H4 (cell line): ENCODE results near the gene CFTR. TPM values are rescaled to one million over a fixed set of nuclear protein-coding genes. Genes with fewer than 3 reads are reported as not detected.
A peak's percentile ranks its signal among the peaks of the same experiment; 100 is the strongest.
"Not testable (repeated sequence)": the region's sequence is repeated elsewhere in the genome, so short reads cannot be mapped to it uniquely, and the experiment has no call there.

Source experiments
- DNase-seq: peaks from one replicate; pipeline ENCODE4 v3.0.0-alpha.2; 2015; ENCODE audit warnings: low spot score
- total RNA-seq: library from RNA; depleted of rRNA; stranded (reverse); fragments of >200 nt; shearing (Covaris generic); gene quantifications from 2 replicates; pipeline ENCODE4 v1.2.3, GENCODE V29; 2014

The CFTR gene
- total RNA-seq, 1 experiment from 2014 or later, result not detected

GRCh38 chr7:117495308-117495707, 15.5 kb downstream of the CFTR start:
- DNase-seq, result no peak

- DNase-seq, result no peak
Measured at GRCh38 chr7:117502331-117502730, 22.5 kb downstream of the CFTR start.

GRCh38 chr7:117505238-117505637, 25.4 kb downstream of the CFTR start:
- no peak for DNase-seq

DNA sequence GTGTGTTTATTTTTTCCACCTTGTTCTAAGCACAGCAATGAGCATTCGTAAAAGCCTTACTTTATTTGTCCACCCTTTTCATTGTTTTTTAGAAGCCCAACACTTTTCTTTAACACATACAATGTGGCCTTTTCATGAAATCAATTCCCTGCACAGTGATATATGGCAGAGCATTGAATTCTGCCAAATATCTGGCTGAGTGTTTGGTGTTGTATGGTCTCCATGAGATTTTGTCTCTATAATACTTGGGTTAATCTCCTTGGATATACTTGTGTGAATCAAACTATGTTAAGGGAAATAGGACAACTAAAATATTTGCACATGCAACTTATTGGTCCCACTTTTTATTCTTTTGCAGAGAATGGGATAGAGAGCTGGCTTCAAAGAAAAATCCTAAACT, 28.9 kb downstream of the CFTR start:
- no peak for DNase-seq

DNA sequence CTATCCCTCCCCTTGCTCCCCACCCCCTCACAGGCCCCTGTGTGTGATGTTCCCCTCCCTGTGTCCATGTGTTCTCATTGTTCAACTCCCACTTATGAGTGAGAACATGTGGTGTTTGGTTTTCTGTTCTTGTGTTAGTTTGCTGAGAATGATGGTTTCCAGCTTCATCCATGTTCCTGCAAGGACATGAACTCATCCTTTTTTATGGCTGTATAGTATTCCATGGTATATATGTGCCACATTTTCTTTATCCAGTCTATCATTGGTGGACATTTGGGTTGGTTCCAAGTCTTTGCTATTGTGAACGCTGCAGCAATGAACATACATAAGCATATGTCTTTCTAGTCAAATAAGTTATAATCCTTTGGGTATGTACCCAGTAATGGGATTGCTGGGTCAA, 37.4 kb downstream of the CFTR start:
- not testable (repeated sequence) for DNase-seq

DNA sequence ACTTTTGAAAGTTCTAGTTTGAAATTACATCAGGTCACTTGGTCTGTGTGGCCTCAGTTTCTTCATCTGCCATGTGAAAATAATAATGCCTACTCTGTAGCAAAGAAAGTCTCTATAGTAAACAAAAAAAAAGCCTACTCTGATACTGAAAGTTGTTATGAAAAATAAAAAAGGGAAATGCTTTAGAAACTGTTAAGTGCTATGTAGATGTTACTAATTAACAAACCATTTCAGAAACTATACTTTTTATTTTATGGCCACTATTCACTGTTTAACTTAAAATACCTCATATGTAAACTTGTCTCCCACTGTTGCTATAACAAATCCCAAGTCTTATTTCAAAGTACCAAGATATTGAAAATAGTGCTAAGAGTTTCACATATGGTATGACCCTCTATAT, 50.6 kb downstream of the CFTR start:
- DNase-seq, result no peak

- DNase-seq, result no peak
Measured at GRCh38 chr7:117531595-117532244, 51.9 kb downstream of the CFTR start.

DNA sequence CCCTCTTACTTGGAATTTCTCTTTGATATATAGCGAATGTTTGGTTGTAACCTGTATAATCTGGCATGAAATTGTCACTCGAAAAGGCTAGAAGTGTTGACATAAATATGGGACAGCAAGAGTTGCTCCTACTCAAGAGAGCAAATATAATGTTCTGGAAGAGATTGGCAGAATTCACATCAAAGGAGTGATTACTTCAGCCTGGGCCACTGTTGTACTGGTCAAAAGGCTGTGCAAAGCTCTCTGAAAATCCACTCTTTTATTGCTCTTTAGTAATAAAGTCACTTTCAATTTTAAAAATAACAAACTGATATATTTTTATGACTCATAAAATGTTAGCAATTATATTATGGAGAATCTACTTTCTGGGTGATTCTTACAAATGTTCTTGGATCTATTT, 58.2 kb downstream of the CFTR start:
- no peak for DNase-seq

DNA sequence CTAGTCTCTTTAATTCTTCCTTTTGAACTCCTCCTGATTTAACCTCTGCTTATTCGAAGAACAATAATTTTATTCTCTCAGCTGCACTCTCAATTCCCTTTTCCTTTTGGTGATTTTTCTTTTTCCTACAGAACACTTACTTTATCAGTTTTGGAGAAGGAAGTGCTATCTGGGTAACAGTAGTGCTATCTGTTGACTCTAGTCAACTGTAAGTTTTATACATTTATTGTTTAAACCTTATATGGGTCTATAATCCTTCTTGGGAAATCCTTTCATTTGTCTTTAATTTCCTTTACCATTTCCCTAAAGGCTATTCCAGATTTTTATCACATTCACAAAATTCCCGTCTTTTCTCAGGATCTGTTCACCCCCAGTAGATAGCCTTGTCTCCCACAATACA, 64.2 kb downstream of the CFTR start:
- no peak for DNase-seq

DNA sequence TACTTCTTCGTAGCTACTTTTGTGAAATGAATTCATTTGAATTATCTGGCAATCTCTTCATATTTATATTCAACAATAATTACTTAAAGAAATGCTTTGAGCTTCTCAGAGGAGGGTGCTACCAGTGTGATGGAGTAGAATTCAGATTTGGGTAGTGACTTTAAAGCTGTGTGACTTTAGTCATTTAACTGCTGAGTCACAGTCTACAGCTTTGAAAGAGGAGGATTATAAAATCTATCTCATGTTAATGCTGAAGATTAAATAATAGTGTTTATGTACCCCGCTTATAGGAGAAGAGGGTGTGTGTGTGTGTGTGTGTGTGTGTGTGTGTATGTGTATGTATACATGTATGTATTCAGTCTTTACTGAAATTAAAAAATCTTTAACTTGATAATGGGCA, 68.2 kb downstream of the CFTR start:
- no peak for DNase-seq

GRCh38 chr7:117550625-117551024, 70.8 kb downstream of the CFTR start:
- DNase-seq, result no peak

DNA sequence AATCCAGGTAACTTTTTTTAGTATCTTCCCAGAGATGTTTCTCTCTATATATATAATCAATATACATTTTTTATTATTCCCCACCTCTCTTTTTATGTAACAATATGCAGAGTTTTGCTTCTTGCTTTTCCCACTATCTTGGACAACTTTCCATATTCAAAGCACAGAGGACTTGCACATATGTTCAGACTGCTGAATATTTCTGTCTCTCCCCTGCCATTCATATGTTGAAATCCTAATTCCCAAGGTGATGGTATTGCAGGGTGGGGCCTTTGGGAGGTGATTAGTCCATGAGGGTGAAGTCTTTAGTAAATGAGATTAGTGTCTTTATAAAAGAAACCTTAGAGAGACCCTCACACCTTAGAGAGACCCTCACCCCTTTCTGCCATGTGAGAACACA, 72.8 kb downstream of the CFTR start:
- DNase-seq, result no peak

- DNase-seq, result no peak
Measured at GRCh38 chr7:117555260-117555659, 75.4 kb downstream of the CFTR start.

GRCh38 chr7:117559391-117559790, 79.6 kb downstream of the CFTR start:
- no peak for DNase-seq

DNA sequence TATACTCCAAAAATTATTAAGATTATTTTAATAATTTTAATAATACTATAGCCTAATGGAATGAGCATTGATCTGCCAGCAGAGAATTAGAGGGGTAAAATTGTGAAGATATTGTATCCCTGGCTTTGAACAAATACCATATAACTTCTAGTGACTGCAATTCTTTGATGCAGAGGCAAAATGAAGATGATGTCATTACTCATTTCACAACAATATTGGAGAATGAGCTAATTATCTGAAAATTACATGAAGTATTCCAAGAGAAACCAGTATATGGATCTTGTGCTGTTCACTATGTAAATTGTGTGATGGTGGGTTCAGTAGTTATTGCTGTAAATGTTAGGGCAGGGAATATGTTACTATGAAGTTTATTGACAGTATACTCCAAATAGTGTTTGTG, 80.2 kb downstream of the CFTR start:
- no peak for DNase-seq

- no peak for DNase-seq
Measured at GRCh38 chr7:117562759-117563158, 82.9 kb downstream of the CFTR start.

DNA sequence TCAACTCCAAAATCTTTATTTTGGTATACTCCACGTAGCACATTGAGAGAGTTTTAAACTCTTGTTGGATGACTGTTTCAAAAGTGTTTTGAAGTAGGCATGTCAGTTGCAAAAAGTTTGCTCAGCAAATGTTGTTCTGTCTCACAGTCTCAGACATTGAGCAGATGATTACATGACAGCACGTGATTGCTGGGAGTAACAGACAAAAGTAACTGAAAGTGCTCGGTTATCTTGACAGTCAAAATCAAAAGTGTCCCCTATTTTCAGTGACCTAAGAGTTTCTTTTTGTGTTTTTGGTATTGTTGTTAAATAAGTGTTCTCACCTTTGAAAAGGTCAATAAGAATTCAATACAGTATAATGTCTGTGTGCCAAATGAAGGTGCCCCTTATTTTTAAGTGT, 84.3 kb downstream of the CFTR start:
- no peak for DNase-seq

- DNase-seq, result no peak
Measured at GRCh38 chr7:117564627-117565026, 84.8 kb downstream of the CFTR start.

DNA sequence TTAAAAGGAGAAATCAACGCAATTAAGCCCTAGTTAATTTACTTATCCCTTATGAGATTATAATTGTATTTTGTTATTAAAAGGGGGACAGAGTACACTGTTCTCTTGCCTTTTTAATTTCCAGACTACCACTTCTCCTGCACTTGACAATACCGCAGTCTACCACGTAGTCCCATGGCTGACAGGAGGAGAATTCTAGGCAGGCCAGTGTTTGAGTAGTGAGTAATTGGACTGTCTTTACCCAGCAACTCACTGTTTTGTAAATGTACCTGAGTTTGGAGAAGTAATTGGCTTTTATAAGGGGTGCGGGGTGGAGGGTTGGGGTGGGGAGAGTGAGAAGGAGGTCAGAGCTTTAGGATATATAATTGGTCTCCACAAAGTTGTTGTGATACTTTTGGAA, 85.4 kb downstream of the CFTR start:
- no peak for DNase-seq

DNA sequence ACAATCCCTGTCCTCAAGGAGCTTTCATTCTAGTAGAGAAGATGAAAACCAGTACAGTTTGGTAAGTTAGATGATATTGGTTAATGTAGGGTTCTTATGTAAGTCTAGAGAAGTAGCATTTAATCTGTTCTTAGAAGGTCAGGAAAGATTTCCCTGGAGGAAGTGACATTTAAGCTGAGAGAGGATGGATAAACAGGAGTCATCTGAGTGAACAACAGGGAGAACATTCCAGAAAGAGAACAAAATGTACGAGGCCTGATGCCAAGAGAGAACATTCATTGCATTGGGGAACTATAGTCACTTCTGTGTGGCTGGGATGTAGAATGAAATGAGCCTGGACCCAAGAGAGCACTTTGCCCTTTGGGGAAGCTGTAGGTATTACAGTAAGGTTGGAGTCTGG, 88.0 kb downstream of the CFTR start:
- DNase-seq, result no peak

GRCh38 chr7:117572856-117573620, 93.2 kb downstream of the CFTR start:
- no peak for DNase-seq

- DNase-seq, result no peak
Measured at GRCh38 chr7:117581424-117581823, 101.6 kb downstream of the CFTR start.

DNA sequence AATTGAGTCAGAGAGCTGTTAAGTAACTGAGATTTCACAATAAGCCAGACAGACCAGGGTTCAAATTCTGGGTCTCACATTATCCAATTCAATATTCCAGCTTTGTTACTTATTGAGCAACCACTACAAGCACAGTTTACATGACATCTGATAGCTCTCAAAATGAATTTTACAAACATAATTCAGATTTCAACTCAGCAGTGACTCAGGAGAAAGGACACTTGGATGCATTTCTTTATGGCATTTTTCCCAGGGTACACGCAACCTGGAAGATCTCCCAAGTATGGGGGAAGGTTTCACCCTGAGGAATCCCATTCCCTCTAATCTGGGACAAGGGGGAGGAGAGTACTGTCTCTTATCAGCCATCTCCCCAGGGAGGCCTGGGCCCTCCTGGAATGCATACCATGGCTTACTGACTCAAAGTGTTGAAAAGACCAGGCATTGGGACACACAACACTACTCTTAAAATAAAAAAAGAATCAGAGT, 102.4 kb downstream of the CFTR start:
- peak; percentile 73 for DNase-seq

DNA sequence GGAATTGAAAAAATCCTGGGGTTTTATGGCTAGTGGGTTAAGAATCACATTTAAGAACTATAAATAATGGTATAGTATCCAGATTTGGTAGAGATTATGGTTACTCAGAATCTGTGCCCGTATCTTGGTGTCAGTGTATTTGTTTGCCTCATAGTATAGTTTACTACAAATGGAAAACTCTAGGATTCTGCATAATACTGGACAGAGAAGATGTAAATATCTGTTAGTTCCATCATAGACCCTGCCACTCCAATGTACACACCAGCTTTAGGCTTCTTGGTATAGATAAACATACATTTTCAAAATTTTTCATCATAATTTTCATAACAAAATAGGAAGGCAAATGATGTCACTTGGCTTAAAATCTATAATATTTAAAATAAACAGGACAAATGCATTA, 108.1 kb downstream of the CFTR start:
- no peak for DNase-seq
